Endothelial cell of umbilical vein (primary cell): ENCODE measurements around the gene DNAJC25.

Source experiments
- EZH2 ChIP-seq: IDR thresholded peaks from 2 replicates; pipeline ENCODE4 v1.6.1; 2012; ENCODE audit warnings: borderline replicate concordance, low read depth, mild to moderate bottlenecking, moderate library complexity, low read length, inconsistent platforms; ENCODE audit not compliant: severe bottlenecking
- GATA2 ChIP-seq: IDR thresholded peaks from 2 replicates; pipeline ENCODE4 v1.7.0; 2011; ENCODE audit warnings: low read depth, mild to moderate bottlenecking, moderate library complexity, mixed read lengths, low read length; ENCODE audit not compliant: insufficient read length, insufficient read depth
- JUN ChIP-seq: IDR thresholded peaks from 2 replicates; pipeline ENCODE4 v1.6.1; 2011; ENCODE audit warnings: borderline replicate concordance, low read depth; ENCODE audit not compliant: insufficient read length, insufficient read depth
- MYC ChIP-seq: IDR thresholded peaks from one replicate; pipeline ENCODE4 v1.6.1; 2011; ENCODE audit warnings: mild to moderate bottlenecking, low read depth, low read length
- POLR2A ChIP-seq: IDR thresholded peaks from 2 replicates; pipeline ENCODE4 v1.6.1; 2012; ENCODE audit warnings: low read depth, mild to moderate bottlenecking, control low read depth, low read length
- POLR2AphosphoS5 ChIP-seq: IDR thresholded peaks from 2 replicates; pipeline ENCODE4 v1.6.1; 2012; ENCODE audit warnings: low read depth, mild to moderate bottlenecking, control low read depth, low read length, moderate library complexity; ENCODE audit not compliant: insufficient read depth
- TF ChIP-seq, protein P1 (sequence below), 2 donors: IDR thresholded peaks; 1 replicate in 1 of 2; 2 replicates in 1 of 2; pipeline ENCODE4 v1.5.1; 2011; ENCODE audit warnings: low read length in 2 of 2, mild to moderate bottlenecking in 2 of 2, moderate library complexity in 2 of 2, control low read depth in 1 of 2, inconsistent platforms in 1 of 2, low read depth in 1 of 2; ENCODE audit not compliant: insufficient read depth in 1 of 2; ENCODE audit errors: extremely low read depth in 1 of 2
- TF ChIP-seq, protein P2 (sequence below): IDR thresholded peaks from 2 replicates; pipeline ENCODE4 v1.6.1; 2011; ENCODE audit not compliant: insufficient read depth, insufficient read length

DNA sequence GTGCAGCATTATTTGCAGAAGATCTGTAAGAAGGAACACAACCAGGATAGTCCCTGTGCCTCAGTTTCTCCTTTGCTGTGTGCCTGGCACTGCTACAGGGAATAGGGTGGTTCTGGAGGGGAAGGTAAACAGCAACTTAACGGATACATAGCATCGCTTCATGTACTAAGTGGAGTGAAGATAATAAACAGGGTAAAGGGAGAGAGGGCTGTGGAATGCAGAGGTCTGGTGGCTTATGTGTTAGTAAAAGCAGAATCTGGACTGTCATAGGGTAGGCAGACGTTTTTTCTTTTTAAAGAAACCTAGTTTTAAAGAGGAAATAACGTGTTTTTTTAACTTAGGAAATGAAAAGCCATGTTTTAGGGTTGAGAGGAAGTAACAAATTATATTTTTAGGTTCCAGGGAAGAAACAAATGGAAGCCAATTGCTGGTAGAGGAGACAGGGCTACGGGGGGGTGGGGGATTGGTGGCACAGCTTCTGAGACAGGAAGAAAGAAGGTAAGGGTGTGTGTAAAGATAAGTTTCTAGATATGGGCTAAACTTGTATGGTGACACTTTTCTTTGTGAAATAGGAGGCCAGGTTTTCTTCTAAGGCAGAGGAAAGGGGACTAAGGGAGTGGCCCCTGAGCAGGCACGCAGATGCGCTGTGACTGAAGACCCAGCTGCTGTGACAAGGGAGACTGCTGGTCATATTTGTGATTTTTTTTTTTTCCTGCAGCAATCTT, 31.6 kb downstream of the DNAJC25 start:
- TF ChIP-seq, protein P1, sequence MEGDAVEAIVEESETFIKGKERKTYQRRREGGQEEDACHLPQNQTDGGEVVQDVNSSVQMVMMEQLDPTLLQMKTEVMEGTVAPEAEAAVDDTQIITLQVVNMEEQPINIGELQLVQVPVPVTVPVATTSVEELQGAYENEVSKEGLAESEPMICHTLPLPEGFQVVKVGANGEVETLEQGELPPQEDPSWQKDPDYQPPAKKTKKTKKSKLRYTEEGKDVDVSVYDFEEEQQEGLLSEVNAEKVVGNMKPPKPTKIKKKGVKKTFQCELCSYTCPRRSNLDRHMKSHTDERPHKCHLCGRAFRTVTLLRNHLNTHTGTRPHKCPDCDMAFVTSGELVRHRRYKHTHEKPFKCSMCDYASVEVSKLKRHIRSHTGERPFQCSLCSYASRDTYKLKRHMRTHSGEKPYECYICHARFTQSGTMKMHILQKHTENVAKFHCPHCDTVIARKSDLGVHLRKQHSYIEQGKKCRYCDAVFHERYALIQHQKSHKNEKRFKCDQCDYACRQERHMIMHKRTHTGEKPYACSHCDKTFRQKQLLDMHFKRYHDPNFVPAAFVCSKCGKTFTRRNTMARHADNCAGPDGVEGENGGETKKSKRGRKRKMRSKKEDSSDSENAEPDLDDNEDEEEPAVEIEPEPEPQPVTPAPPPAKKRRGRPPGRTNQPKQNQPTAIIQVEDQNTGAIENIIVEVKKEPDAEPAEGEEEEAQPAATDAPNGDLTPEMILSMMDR (IDR thresholded peaks at IDR 0.05; ENCODE audit: extremely low read depth in 1 of 2, insufficient read depth in 1 of 2, low read depth in 1 of 2, low read length in 2 of 2) = no peak
- TF ChIP-seq POLR2A = no peak
- TF ChIP-seq, protein P2, sequence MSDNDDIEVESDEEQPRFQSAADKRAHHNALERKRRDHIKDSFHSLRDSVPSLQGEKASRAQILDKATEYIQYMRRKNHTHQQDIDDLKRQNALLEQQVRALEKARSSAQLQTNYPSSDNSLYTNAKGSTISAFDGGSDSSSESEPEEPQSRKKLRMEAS = no peak
- TF ChIP-seq MYC = no peak
- TF ChIP-seq EZH2 = no peak
- TF ChIP-seq POLR2AphosphoS5 = no peak
- TF ChIP-seq JUN = no peak
- TF ChIP-seq GATA2 = no peak
